HEK293T (cell line): Measurements from ENCODE around the gene PDE2A.

Experiments
- ARNT ChIP-seq: fragments of 450-650 bp; IDR thresholded peaks from 2 replicates; pipeline ENCODE4 v1.6.1; 2017; ENCODE audit warnings: mild to moderate bottlenecking
- BHLHE40 ChIP-seq: fragments of 450-650 bp; IDR thresholded peaks from 2 replicates; pipeline ENCODE4 v1.6.1; 2016; ENCODE audit warnings: mild to moderate bottlenecking, moderate library complexity, borderline replicate concordance
- ELF4 ChIP-seq: fragments of 450-650 bp; IDR thresholded peaks from 2 replicates; pipeline ENCODE4 v1.6.1; 2017; ENCODE audit warnings: antibody characterized with exemption
- FOXA1 ChIP-seq: fragments of 450-650 bp; IDR thresholded peaks from 2 replicates; pipeline ENCODE4 v1.6.1; 2016; ENCODE audit warnings: mild to moderate bottlenecking
- FOXK2 ChIP-seq: fragments of 450-650 bp; IDR thresholded peaks from 2 replicates; pipeline ENCODE4 v1.6.1; 2016; ENCODE audit warnings: mild to moderate bottlenecking
- FOXM1 ChIP-seq: fragments of 450-650 bp; IDR thresholded peaks from 2 replicates; pipeline ENCODE4 v1.6.1; 2017; ENCODE audit warnings: mild to moderate bottlenecking, borderline replicate concordance
- SP1 ChIP-seq: fragments of 450-650 bp; IDR thresholded peaks from 2 replicates; pipeline ENCODE4 v1.6.1; 2017
- ZNF384 ChIP-seq: fragments of 450-650 bp; IDR thresholded peaks from 2 replicates; pipeline ENCODE4 v1.6.1; 2016
- TF ChIP-seq, protein P1 (sequence below): fragments of 450-650 bp; IDR thresholded peaks from 2 replicates; pipeline ENCODE4 v1.6.1; 2016

DNA sequence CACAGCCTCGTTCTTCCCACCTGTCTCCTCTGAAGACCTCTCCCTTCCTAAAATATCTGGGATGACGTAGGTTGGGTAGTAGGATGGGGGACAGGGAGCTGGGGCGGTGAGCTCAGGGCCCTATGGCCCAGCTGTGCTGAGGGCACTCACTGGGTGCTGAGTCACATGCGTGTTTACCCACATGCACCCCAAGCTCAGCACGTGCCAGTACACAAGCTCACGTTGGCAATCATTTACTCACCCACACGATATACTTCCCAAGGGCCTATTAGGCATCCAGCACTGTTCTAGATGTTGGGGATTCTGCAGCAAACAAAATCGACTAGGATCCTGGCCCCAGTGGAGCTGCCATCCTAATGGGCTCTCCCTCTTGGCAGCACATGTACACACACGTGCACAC, 49.3 kb upstream of the PDE2A start:
- no peak for TF ChIP-seq ARNT
- no peak for TF ChIP-seq BHLHE40
- no peak for TF ChIP-seq SP1
- TF ChIP-seq FOXA1, result no peak
- TF ChIP-seq FOXM1, result no peak
- TF ChIP-seq, protein P1, sequence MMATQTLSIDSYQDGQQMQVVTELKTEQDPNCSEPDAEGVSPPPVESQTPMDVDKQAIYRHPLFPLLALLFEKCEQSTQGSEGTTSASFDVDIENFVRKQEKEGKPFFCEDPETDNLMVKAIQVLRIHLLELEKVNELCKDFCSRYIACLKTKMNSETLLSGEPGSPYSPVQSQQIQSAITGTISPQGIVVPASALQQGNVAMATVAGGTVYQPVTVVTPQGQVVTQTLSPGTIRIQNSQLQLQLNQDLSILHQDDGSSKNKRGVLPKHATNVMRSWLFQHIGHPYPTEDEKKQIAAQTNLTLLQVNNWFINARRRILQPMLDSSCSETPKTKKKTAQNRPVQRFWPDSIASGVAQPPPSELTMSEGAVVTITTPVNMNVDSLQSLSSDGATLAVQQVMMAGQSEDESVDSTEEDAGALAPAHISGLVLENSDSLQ, result no peak
- TF ChIP-seq ZNF384, result no peak
- no peak for TF ChIP-seq ELF4
- TF ChIP-seq FOXK2, result no peak
